B cell (primary cell): Measurements from ENCODE around the gene FRMD6. TPM values are rescaled to one million over a fixed set of nuclear protein-coding genes. Genes with fewer than 3 reads are reported as not detected.

Source experiments
- ATAC-seq: fragments of 200-7000 bp; cut with Tn5 transposase; one replicate; pipeline ENCODE4 v1.10.0; 2021; ENCODE audit warnings: low read depth, mild to moderate bottlenecking, moderate number of reproducible peaks, moderate library complexity
- CTCF ChIA-PET: fragments of 350-600 bp; sonication (Branson Sonifier 250); formaldehyde crosslinking; loops from one replicate; lab custom pipeline; 2021; ENCODE audit warnings: antibody characterized with exemption, inconsistent platforms; lab: Charles Lee
- POLR2A ChIA-PET: fragments of 350-600 bp; sonication (Branson Sonifier 250); formaldehyde crosslinking; loops from one replicate; lab custom pipeline; 2021; ENCODE audit warnings: antibody characterized with exemption; lab: Charles Lee
- DNase-seq: peaks from one replicate; pipeline ENCODE4 v3.0.0; 2013
- H2AFZ ChIP-seq: 2 replicates; pipeline ENCODE4 v1.6.1; 2012; ENCODE audit warnings: mild to moderate bottlenecking, low read depth, low read length; ENCODE audit not compliant: insufficient read depth, poor library complexity, severe bottlenecking
- H3K27ac ChIP-seq, 2 donors: 1 replicate in 1 of 2; 2 replicates in 1 of 2; pipeline ENCODE4 v1.5.1; 2012 to 2013; ENCODE audit warnings: low read length in 2 of 2, mild to moderate bottlenecking in 2 of 2, moderate library complexity in 1 of 2
- H3K27me3 ChIP-seq, 4 experiments: fragments of 200-600 bp in 1 of 4; sonication (generic) in 1 of 4; replicated peaks in 1 of 4; 1 replicate in 2 of 4; 2 replicates in 2 of 4; pipeline versions ENCODE4 v1.6.1 to v1.7.0; 2013 to 2016; ENCODE audit warnings: low read length in 3 of 4, mild to moderate bottlenecking in 2 of 4, mixed read lengths in 1 of 4, moderate library complexity in 1 of 4; ENCODE audit not compliant: insufficient read depth in 4 of 4, control insufficient read depth in 3 of 4; ENCODE audit errors: control extremely low read depth in 1 of 4
- H3K36me3 ChIP-seq, 2 experiments: replicated peaks in 1 of 2; 1 replicate in 1 of 2; 2 replicates in 1 of 2; pipeline versions ENCODE4 v1.6.1 to v1.7.1; 2013; ENCODE audit warnings: low read length in 1 of 2; ENCODE audit not compliant: insufficient read depth in 2 of 2, control insufficient read depth in 1 of 2; ENCODE audit errors: control extremely low read depth in 1 of 2, extremely low read depth in 1 of 2
- H3K4me1 ChIP-seq, 2 donors: fragments of 200-600 bp in 1 of 2; sonication (generic) in 1 of 2; 1 replicate in 1 of 2; 2 replicates in 1 of 2; pipeline versions ENCODE4 v1.5.1 to v1.6.1; 2013 to 2017; ENCODE audit warnings: low read length in 2 of 2; ENCODE audit not compliant: control insufficient read depth in 2 of 2, insufficient read depth in 2 of 2
- H3K4me2 ChIP-seq: replicated peaks from 2 replicates; pipeline ENCODE3; 2012; ENCODE audit warnings: mild to moderate bottlenecking, low read depth, low read length; ENCODE audit not compliant: poor library complexity, severe bottlenecking
- H3K4me3 ChIP-seq, 5 experiments: fragments of 200-600 bp in 1 of 5; sonication (generic) in 1 of 5; 1 replicate in 3 of 5; 2 replicates in 2 of 5; pipeline versions ENCODE4 v1.5.1 to v1.7.0; 2011 to 2016; ENCODE audit warnings: low read length in 4 of 5, mild to moderate bottlenecking in 4 of 5, low read depth in 2 of 5, control low read depth in 1 of 5, moderate library complexity in 1 of 5; ENCODE audit not compliant: insufficient read depth in 1 of 5; ENCODE audit errors: control extremely low read depth in 1 of 5, extremely low read depth in 1 of 5
- H3K79me2 ChIP-seq: fragments of 200-600 bp; sonication (generic); one replicate; pipeline ENCODE4 v1.6.0; 2016; ENCODE audit warnings: low read length; ENCODE audit not compliant: control insufficient read depth, insufficient read depth
- H3K9ac ChIP-seq: fragments of 200-600 bp; sonication (generic); 2 replicates; pipeline ENCODE4 v1.6.1; 2017; ENCODE audit warnings: mild to moderate bottlenecking, low read length, moderate library complexity
- H3K9me3 ChIP-seq, 3 donors: one replicate each; pipeline versions ENCODE4 v1.6.1 to v1.7.1; 2013; ENCODE audit warnings: low read length in 2 of 3; ENCODE audit not compliant: control insufficient read depth in 2 of 3, insufficient read depth in 1 of 3; ENCODE audit errors: control extremely low read depth in 1 of 3
- H4K20me1 ChIP-seq: 2 replicates; pipeline ENCODE4 v1.6.0; 2012; ENCODE audit warnings: mild to moderate bottlenecking, low read length; ENCODE audit not compliant: insufficient read depth, control insufficient read depth, poor library complexity, severe bottlenecking
- H3K27ac Mint-ChIP-seq: one replicate; pipeline ENCODE4 v1.8.0; 2021; ENCODE audit warnings: mixed read lengths
- H3K27me3 Mint-ChIP-seq: one replicate; pipeline ENCODE4 v1.8.0; 2021; ENCODE audit warnings: mixed read lengths
- H3K4me1 Mint-ChIP-seq: one replicate; pipeline ENCODE4 v1.8.0; 2021; ENCODE audit warnings: mixed read lengths
- H3K4me3 Mint-ChIP-seq: one replicate; pipeline ENCODE4 v1.8.0; 2021; ENCODE audit warnings: mixed read lengths
- H3K9me3 Mint-ChIP-seq: one replicate; pipeline ENCODE4 v1.8.0; 2022; ENCODE audit warnings: mixed read lengths; ENCODE audit not compliant: insufficient read depth
- EZH2 ChIP-seq: IDR thresholded peaks from 2 replicates; pipeline ENCODE4 v1.6.1; 2012; ENCODE audit warnings: borderline replicate concordance, low read depth, mild to moderate bottlenecking, moderate library complexity, low read length; ENCODE audit not compliant: insufficient read depth, poor library complexity, severe bottlenecking
- WGBS: methylation state at CpG from one replicate; pipeline ENCODE4 v1.1.5; 2013; ENCODE audit warnings: missing lambda C conversion rate; ENCODE audit not compliant: insufficient coverage; 5-methylcytosine and 5-hydroxymethylcytosine counted together
- intact Hi-C: fragments of 100-400 bp; cut with micrococcal nuclease; formaldehyde crosslinking; loops from one replicate; pipeline ENCODE4 v1.10.0; 2022
- polyA plus RNA-seq: library from polyadenylated mRNA; depleted of rRNA; stranded (reverse); fragments of >200 nt; gene quantifications from 2 replicates; pipeline ENCODE4 v1.2.3, GENCODE V29; 2012
- total RNA-seq, 2 donors: library from RNA; stranded (reverse); fragments of 120-200 nt in 1 of 2; gene quantifications; 1 replicate in 1 of 2; 2 replicates in 1 of 2; pipeline versions ENCODE4 v1.2.3 to v1.2.4, GENCODE V29; 2013 to 2022
- TF ChIP-seq, protein P1 (sequence below): fragments of 200-600 bp; IDR thresholded peaks from one replicate; pipeline ENCODE4 v1.8.0; 2022; ENCODE audit warnings: antibody characterized with exemption, mild to moderate bottlenecking

Gene FRMD6
- total and polyA plus RNA-seq, 2 donors (not counting 1 experiment from before 2014, with no cell fraction given), result 0.03 to 0.30 TPM

DNA sequence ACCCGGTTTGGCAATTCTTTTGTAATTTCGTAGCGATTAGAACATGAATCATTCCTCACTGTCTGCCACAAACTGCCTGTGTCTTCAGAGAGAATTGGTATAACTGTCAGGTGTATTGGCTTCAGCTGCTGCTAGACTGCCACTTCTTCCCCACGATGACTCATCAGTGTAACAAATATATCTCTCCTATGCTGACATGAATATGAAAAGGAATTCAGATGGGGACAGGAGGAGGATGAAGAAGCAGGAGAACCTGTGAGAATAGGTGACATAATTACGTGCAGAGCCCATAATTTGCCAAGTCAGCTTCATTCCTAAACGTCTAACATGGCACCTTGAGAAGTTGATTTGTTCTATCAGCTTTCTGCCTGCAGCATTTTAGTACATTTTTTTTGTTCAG, 64.9 kb downstream of the FRMD6 start:
- Mint-ChIP-seq H3K4me1 (no peaks in the 10 kb centered on the region), H3K4me3 (no peak overlapping the region), H3K27me3 (peaks cover 5% of the 10 kb centered on the region), H3K9me3 (no peaks in the 10 kb centered on the region), H3K27ac (no peak overlapping the region)
- Histone ChIP-seq H4K20me1 (no peaks in the 10 kb centered on the region), H3K36me3 (no peaks in the 10 kb centered on the region), H3K9ac (no peak overlapping the region), H3K27me3 (no peaks in the 10 kb centered on the region), H3K4me3 (no peak overlapping the region), H2AFZ (no peak overlapping the region), H3K4me2 (no peak overlapping the region), H3K79me2 (no peaks in the 10 kb centered on the region), H3K9me3 (no peaks in the 10 kb centered on the region), H3K4me1 (no peaks in the 10 kb centered on the region), H3K27ac (no peak overlapping the region)
- intact Hi-C loops, result no loop called here
- 20% methylated on average over 1 of the region's 6 CpGs for WGBS
- POLR2A ChIA-PET, result no interaction called here
- CTCF ChIA-PET, result no interaction called here
- ATAC-seq, result no peak
- no peak for DNase-seq
- TF ChIP-seq EZH2, result no peak
- TF ChIP-seq, protein P1, sequence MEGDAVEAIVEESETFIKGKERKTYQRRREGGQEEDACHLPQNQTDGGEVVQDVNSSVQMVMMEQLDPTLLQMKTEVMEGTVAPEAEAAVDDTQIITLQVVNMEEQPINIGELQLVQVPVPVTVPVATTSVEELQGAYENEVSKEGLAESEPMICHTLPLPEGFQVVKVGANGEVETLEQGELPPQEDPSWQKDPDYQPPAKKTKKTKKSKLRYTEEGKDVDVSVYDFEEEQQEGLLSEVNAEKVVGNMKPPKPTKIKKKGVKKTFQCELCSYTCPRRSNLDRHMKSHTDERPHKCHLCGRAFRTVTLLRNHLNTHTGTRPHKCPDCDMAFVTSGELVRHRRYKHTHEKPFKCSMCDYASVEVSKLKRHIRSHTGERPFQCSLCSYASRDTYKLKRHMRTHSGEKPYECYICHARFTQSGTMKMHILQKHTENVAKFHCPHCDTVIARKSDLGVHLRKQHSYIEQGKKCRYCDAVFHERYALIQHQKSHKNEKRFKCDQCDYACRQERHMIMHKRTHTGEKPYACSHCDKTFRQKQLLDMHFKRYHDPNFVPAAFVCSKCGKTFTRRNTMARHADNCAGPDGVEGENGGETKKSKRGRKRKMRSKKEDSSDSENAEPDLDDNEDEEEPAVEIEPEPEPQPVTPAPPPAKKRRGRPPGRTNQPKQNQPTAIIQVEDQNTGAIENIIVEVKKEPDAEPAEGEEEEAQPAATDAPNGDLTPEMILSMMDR, result no peak

DNA sequence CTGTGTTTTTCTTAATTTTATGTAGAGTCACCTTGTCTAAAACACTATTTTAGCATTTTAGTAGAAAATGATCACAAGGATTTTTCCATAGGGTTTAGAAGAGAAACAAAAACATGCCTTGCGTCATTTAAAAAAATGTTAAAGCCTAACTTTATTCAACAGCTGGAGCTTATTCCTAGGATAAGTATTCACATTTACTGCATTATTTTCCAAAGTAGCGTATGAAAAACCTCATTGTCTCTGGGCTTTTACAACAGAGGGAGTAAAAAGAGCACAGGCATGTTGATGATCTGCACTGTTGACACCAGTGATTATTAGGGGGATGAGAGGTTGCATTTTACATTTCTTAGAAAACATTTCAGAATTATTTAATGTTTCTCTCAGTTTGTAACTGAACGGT, 66.1 kb downstream of the FRMD6 start:
- no peaks in the 10 kb centered on the region for H3K9me3 ChIP-seq
- Mint-ChIP-seq H3K9me3 (no peaks in the 10 kb centered on the region), H3K4me3 (no peak overlapping the region), H3K4me1 (no peaks in the 10 kb centered on the region), H3K27ac (no peak overlapping the region), H3K27me3 (peaks cover 5% of the 10 kb centered on the region)
- H3K27ac ChIP-seq, result no peak overlapping the region
- H3K4me1 ChIP-seq, result no peaks in the 10 kb centered on the region
- 88% methylated on average over 1 of the region's 3 CpGs for WGBS
- H3K36me3 ChIP-seq, result no peaks in the 10 kb centered on the region
- H3K79me2 ChIP-seq, result no peaks in the 10 kb centered on the region
- H3K4me2 ChIP-seq, result no peak overlapping the region
- TF ChIP-seq EZH2, result no peak
- TF ChIP-seq, protein P1, result no peak
- ChIA-PET POLR2A (no interaction called here), CTCF (no interaction called here)
- no peaks in the 10 kb centered on the region for H4K20me1 ChIP-seq
- H2AFZ ChIP-seq, result no peak overlapping the region
- intact Hi-C loops, result no loop called here
- H3K27me3 ChIP-seq, result no peaks in the 10 kb centered on the region
- no peak for DNase-seq
- H3K4me3 ChIP-seq, result no peak overlapping the region
- ATAC-seq, result no peak
- H3K9ac ChIP-seq, result no peak overlapping the region
